NCI-H526 treated with DMSO at 0.1 percent for 48 hours (cell line): Measurements from ENCODE around the gene HADHA.
"Not testable (repeated sequence)": the region's sequence is repeated elsewhere in the genome, so short reads cannot be mapped to it uniquely, and the experiment has no call there.

Experiments used
- DNase-seq: peaks from one replicate; lab custom pipeline; 2025; lab: John Stamatoyannopoulos, UW

HADHA gene

DNA sequence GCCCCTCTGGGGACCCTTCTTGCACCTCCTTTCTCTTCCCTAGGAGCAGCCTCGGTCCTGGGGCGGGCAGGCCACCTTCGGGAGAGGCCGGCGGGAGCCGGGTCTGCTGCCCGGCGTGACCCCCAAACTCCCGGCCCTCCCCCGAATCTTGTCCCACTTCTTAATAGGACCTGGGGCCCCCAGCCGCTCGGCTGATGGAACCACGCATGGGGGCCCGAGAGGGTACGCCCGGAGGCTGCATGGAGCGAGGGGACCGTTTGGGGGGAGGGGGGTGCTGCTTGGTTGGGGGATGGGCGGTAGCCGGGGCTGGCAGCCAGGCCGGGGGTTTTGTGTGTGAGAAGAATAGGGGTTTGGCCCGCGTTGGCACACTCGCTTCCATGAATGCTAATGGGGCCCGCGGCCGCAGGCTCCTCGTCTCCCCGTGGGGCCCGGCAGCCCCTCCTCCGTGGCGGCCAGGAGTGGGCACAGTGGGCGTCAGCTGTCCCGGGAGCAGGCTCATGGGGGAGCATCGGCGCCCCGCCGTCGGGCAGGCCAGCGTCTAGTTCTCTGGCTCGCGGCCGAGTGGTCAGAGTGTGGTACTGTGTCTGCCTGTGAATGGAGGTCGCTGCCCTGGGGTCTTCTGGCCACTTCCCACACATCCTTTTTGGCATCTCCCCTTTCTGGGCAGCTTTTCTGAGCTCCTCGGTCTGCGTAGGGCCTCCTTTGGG is 70.5 kb downstream of the HADHA start:
- no peak for DNase-seq

- DNase-seq: no peak
Measured at GRCh38 chr2:26172871-26173775, 71.3 kb downstream of the HADHA start, which contains the start of gene GAREM2. GAREM2 (plus strand) TSS chr2:26173088; CDS start chr2:26173221, 133 bp downstream.

DNA sequence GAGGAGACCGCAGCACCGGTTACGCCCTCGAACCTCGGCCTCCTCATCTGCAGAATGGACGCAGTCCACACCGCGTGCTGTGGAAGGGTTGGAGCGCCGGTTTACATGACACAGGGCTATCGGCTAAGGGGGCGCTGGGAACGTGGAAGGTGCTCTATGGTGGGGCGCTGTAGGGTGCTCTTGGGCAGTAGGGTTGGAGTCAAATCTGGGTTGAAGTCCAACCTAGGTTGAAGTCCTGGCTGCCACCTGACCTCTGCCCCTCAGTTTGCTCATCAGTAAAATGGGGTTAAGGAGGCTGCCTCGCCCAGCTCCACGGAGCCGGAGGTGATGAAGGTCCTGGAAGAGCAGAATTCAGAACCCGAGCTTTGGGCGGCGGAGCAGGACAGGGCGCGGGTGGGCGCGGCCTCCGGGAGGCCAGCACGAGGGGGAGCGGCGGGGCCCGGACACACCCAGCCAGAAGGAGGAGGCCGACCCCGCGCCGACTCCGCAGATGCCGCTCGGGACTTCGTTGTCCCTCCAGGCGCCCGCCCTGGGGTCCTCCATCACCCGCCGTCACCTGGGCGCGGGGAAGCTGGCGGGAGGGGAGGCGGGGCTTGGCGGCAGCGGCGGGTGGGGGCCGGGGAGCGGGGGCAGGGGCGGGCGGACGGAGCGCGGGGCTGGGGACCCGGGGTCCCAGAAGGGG is 72.1 kb downstream of the HADHA start:
- DNase-seq: no peak

DNA sequence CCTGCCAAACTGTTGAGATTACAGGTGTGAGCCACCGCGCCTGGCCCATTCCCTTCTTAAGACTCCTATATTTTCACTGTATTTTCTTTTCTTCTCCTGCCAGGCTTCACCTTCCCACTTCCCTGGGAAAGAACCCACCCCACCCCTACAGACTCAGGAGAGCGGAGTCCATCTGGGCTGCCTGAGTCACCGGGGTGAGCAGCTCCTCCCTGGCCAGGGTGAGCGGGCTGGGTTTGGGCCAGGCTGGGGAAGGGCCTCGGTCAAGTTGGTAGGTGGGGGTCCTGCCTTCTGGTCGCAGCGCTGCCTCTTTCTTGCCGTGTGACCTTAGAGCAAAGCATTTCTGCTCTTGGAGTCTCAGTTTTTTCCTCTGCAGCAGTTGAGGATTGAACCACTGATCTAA is 73.6 kb downstream of the HADHA start:
- DNase-seq: no peak

GRCh38 chr2:26169681-26170414 is 74.6 kb downstream of the HADHA start:
- no peak for DNase-seq

GRCh38 chr2:26169226-26169625 is 75.2 kb downstream of the HADHA start:
- no peak for DNase-seq

- no peak for DNase-seq
Measured at GRCh38 chr2:26168785-26169184, 75.6 kb downstream of the HADHA start.

GRCh38 chr2:26166541-26166940 is 77.9 kb downstream of the HADHA start:
- DNase-seq: not testable (repeated sequence)

- no peak for DNase-seq
Measured at GRCh38 chr2:26165403-26165802, 79.0 kb downstream of the HADHA start.

DNA sequence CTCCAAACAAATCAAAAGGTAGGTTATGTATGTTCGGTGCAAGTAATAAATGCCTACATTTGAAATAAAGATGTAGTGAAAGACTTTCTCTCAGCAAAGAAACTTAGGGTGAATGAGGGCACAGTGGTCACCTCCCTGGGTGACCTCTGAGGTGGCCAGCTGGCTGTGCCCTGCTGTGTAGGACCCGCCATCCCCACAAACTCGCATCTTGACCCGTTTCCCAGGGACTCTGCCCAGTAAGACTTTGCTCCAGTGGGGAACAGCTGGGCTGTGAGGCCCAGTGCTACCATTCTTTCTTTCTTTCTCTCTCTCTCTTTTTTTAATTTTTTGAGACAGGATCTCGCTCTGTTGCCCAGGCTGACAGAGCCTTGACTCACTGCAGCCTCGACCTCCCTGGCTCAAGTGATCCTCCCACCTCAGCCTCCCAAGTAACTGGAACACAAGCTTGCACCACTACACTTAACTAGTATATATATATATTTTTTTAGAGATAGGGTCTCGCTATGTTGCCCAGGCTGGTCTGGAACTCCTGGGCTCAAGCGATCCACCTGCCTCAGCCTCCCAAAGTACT is 79.7 kb downstream of the HADHA start:
- no peak for DNase-seq

- no peak for DNase-seq
Measured at GRCh38 chr2:26164231-26164630, 80.2 kb downstream of the HADHA start.

DNA sequence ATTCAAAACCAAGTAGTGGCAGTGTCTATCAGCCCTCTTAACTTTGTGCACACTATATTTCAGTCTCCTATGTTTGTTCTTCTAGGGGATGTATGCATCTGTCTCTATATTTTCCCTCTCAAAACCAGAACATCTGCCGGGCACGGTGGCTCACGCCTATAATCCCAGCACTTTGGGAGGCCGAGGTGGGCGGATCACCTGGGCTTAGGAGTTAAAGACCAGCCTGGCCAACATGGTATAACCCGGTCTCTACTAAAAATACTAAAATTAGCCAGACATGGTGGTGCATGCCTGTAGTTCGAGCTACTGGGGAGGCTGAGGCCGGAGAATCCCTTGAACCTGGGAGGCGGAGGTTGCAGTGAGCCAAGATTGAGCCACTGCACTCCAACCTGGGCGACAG is 81.5 kb downstream of the HADHA start:
- DNase-seq: no peak

GRCh38 chr2:26161926-26162325 is 82.5 kb downstream of the HADHA start:
- DNase-seq: no peak

DNA sequence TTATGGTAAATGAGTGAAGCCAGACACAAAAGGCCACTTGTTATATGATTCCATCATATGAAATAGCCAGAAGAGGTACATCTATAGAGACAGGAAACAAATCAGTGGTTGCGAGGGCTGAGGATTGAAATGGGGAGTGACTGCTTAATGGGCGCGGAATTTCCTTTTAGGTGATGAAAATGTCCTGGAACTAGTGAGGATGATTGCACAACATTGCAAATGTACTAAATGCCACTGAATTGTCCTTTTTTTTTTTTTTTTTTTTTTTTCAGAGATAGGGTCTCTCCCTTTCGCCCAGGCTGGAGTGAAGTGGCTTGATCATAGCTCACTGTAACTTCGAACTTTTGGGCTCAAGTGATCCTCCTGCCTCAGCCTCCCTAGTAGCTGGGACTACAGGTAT is 86.9 kb downstream of the HADHA start:
- no peak for DNase-seq

DNA sequence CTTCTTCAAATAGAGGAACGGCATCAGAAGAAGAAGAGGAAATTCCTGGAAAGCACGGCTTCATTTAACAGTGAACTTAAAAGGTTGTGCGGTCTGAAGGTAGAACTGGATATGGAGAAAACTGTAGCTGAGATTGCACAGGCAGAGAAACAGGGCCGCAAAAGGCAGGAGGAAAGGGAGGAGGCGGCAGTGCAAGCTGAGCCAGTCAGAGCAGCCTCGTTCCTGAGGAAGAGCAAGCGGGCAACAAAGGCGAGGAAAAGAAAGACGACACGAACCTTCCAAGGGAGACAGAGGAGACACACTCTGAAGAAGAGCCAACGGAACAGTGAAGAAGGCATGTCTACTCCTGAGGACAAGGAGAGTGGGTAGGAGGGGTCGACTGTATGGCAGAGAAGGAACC is 94.2 kb downstream of the HADHA start:
- DNase-seq: no peak

GRCh38 chr2:26148501-26148900 is 95.9 kb downstream of the HADHA start:
- no peak for DNase-seq

DNA sequence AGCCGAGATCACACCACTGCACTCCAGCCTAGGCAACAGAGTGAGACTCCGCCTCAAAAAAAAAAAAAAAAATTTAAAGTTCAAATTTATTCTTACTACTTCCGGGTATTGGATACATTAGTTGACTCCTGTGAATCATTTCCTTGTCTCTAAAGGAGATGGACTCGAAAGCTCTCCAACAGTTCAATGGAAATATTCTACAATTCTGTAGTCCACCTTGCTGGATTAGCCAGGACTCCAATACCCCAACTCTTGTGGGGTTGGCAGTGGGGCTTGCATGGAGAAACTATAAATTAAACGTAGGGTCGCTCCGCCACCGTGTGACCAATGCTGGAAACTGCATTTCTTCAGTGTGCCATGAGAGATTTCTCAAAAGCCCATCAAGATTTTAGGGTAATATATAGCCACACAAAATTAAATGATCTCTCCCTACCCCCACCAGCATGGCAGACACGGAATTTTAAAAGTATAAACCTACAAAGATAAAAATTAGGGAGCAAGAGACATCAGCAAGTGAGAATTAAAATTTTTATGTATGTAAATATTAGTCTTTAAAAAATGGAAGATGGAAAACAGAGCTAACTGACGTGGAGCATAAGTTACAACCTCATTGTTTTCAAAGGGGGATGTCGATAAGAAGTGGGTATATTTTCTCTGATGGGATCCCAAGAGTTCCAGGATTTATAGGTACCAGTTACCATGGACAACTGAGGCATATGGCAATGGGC is 99.3 kb downstream of the HADHA start:
- peak; percentile 55 for DNase-seq

GRCh38 chr2:26144031-26144430 is 100.4 kb downstream of the HADHA start:
- peak; percentile 45 for DNase-seq

DNA sequence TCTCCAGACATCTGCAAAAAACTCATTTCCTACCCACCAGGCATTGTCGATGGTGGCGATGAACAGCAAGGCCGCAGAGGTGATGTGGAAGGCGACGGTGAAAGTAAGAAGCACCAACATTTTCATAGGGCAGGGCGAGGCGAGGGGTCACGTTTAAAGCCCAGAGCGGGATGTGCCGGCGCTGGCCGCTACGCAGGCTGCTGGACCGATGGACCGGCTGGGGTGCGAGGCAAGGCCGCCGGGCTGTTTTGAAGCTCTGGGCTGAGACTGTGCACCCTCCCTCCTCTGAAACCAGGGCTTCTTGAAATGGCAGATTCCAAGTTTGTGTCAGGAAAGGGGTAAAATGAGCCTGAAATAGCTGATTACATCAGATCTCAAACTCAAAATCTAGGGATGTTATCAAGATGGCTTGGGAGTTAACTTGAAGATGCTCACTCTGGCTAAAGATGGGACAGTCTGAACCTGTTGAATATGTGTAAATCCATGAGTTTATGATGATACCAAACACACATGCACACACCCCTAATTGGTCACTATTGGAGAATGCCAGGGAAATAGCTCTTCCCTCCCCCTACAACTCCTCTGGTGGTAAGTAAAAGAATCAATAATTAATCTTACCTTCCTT is 103.2 kb downstream of the HADHA start:
- DNase-seq: no peak
